ENCODE data around the gene STMN3. TPM values are rescaled to one million over a fixed set of nuclear protein-coding genes. Genes with fewer than 3 reads are reported as not detected.

The STMN3 gene
- total and polyA plus RNA-seq, 4 donors: 13.6 to 20.9 (median 17.0) TPM

- Histone ChIP-seq H3K4me1 (ENCODE audit: control insufficient read depth in 5 of 5, insufficient read depth in 5 of 5, low read length in 5 of 5) (no peaks in the 10 kb centered on the region), H3K9ac (ENCODE audit: insufficient read depth in 1 of 2, low read length in 2 of 2) (no peak overlapping the region), H3K9me3 (ENCODE audit: control insufficient read depth in 4 of 4, insufficient read depth in 3 of 4, low read length in 3 of 4) (no peaks in the 10 kb centered on the region), H3K4me3 (no peak overlapping the region), H3K36me3 (ENCODE audit: control insufficient read depth in 4 of 4, insufficient read depth in 4 of 4, low read length in 4 of 4) (peaks cover 0 to 18% (median 11%) of the 10 kb centered on the region in 4 donors), H3K27me3 (ENCODE audit: control insufficient read depth in 3 of 3, insufficient read depth in 3 of 3, low read length in 2 of 3) (no peaks in the 10 kb centered on the region), H3K27ac (ENCODE audit: low read depth in 1 of 2, low read length in 1 of 2) (no peak overlapping the region)
- no peak for TF ChIP-seq CTCF (IDR thresholded peaks at IDR 0.05; ENCODE audit: control extremely low read depth, extremely low read depth)
- WGBS, 2 donors: 43 to 70% methylated on average over 20 of the region's 20 CpGs
- DNase-seq (no peak), ATAC-seq (ENCODE audit: insufficient read depth, low FRiP score) (no peak)
Measured at GRCh38 chr20:63612276-63612931, 40.8 kb downstream of the STMN3 start.

GRCh38 chr20:63611646-63612045, 41.6 kb downstream of the STMN3 start:
- Histone ChIP-seq H3K4me1 (ENCODE audit: control insufficient read depth in 5 of 5, insufficient read depth in 5 of 5, low read length in 5 of 5) (no peaks in the 10 kb centered on the region), H3K4me3 (no peak overlapping the region), H3K36me3 (ENCODE audit: control insufficient read depth in 4 of 4, insufficient read depth in 4 of 4, low read length in 4 of 4) (peaks cover 0 to 12% (median 5%) of the 10 kb centered on the region in 4 donors), H3K9ac (ENCODE audit: insufficient read depth in 1 of 2, low read length in 2 of 2) (no peak overlapping the region), H3K9me3 (ENCODE audit: control insufficient read depth in 4 of 4, insufficient read depth in 3 of 4, low read length in 3 of 4) (no peaks in the 10 kb centered on the region), H3K27ac (ENCODE audit: low read depth in 1 of 2, low read length in 1 of 2) (no peak overlapping the region), H3K27me3 (ENCODE audit: control insufficient read depth in 3 of 3, insufficient read depth in 3 of 3, low read length in 2 of 3) (no peaks in the 10 kb centered on the region)
- TF ChIP-seq CTCF (IDR thresholded peaks at IDR 0.05; ENCODE audit: control extremely low read depth, extremely low read depth): no peak
- ATAC-seq (ENCODE audit: insufficient read depth, low FRiP score) (no peak), DNase-seq (no peak)
- WGBS, 2 donors: 88 to 90% methylated on average over 10 of the region's 10 CpGs

GRCh38 chr20:63610581-63611435, 42.4 kb downstream of the STMN3 start:
- Histone ChIP-seq H3K4me1 (ENCODE audit: control insufficient read depth in 5 of 5, insufficient read depth in 5 of 5, low read length in 5 of 5) (no peaks in the 10 kb centered on the region), H3K27me3 (ENCODE audit: control insufficient read depth in 3 of 3, insufficient read depth in 3 of 3, low read length in 2 of 3) (no peaks in the 10 kb centered on the region), H3K9me3 (ENCODE audit: control insufficient read depth in 4 of 4, insufficient read depth in 3 of 4, low read length in 3 of 4) (no peaks in the 10 kb centered on the region), H3K9ac (ENCODE audit: insufficient read depth in 1 of 2, low read length in 2 of 2) (no peak overlapping the region), H3K4me3 (no peak overlapping the region), H3K27ac (ENCODE audit: low read depth in 1 of 2, low read length in 1 of 2) (no peak overlapping the region), H3K36me3 (ENCODE audit: control insufficient read depth in 4 of 4, insufficient read depth in 4 of 4, low read length in 4 of 4) (peaks cover 0 to 12% (median 4%) of the 10 kb centered on the region in 4 donors)
- ATAC-seq (ENCODE audit: insufficient read depth, low FRiP score) (no peak), DNase-seq (no peak)
- WGBS, 2 donors: 89 to 91% methylated on average over 17 of the region's 17 CpGs
- TF ChIP-seq CTCF (IDR thresholded peaks at IDR 0.05; ENCODE audit: control extremely low read depth, extremely low read depth): no peak
